Measurements from ENCODE around the gene PCAT7.

DNA sequence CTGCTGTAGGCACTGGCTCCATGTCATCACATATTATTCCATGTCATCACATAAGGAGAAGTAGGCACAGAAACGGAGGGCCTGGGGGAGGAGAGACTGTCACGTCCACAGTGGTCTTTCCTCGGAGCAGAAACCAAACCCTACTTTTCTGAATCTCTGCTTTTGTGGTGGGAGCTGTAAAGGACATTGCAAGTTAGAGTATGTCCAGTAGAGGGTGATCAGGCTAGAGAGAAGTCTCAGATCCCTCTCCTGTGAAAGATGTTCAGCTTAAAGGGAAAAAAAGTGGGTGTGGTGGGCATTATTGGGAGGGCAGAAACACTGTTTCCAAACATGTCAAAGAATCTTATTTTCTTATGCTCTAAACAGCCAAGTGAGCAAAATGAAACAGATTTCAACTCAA, 58.1 kb downstream of the PCAT7 start:
- TF ChIP-seq, protein P1, sequence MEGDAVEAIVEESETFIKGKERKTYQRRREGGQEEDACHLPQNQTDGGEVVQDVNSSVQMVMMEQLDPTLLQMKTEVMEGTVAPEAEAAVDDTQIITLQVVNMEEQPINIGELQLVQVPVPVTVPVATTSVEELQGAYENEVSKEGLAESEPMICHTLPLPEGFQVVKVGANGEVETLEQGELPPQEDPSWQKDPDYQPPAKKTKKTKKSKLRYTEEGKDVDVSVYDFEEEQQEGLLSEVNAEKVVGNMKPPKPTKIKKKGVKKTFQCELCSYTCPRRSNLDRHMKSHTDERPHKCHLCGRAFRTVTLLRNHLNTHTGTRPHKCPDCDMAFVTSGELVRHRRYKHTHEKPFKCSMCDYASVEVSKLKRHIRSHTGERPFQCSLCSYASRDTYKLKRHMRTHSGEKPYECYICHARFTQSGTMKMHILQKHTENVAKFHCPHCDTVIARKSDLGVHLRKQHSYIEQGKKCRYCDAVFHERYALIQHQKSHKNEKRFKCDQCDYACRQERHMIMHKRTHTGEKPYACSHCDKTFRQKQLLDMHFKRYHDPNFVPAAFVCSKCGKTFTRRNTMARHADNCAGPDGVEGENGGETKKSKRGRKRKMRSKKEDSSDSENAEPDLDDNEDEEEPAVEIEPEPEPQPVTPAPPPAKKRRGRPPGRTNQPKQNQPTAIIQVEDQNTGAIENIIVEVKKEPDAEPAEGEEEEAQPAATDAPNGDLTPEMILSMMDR (IDR thresholded peaks at IDR 0.05) = no peak
- no peak for TF ChIP-seq POLR2A (IDR thresholded peaks at IDR 0.05)

Measured in thyroid gland (tissue), 4 donors.